CD8-positive, alpha-beta memory T cell (primary cell): Measurements from ENCODE around the gene APOL5. TPM values are rescaled to one million over a fixed set of nuclear protein-coding genes. Genes with fewer than 3 reads are reported as not detected.
"Not testable (repeated sequence)": the region's sequence is repeated elsewhere in the genome, so short reads cannot be mapped to it uniquely, and the experiment has no call there.

Source experiments
- CTCF ChIA-PET: fragments of 350-600 bp; sonication (Branson Sonifier 250); formaldehyde crosslinking; loops from one replicate; lab custom pipeline; 2021; ENCODE audit warnings: antibody characterized with exemption; lab: Charles Lee
- POLR2A ChIA-PET: fragments of 350-600 bp; sonication (Branson Sonifier 250); formaldehyde crosslinking; loops from one replicate; lab custom pipeline; 2021; ENCODE audit warnings: antibody characterized with exemption; lab: Charles Lee
- DNase-seq, 5 donors: peaks; one replicate each; pipeline versions ENCODE4 v3.0.0 to v3.0.0-alpha.2; 2020 to 2022; ENCODE audit warnings: mixed read lengths in 1 of 5
- H3K27ac ChIP-seq: one replicate; pipeline ENCODE4 v1.7.0; 2013; ENCODE audit warnings: low read depth, mild to moderate bottlenecking, low read length, moderate library complexity
- H3K27me3 ChIP-seq: 2 replicates; pipeline ENCODE4 v1.7.0; 2013; ENCODE audit warnings: low read length, mild to moderate bottlenecking; ENCODE audit not compliant: insufficient read depth, poor library complexity, severe bottlenecking
- H3K36me3 ChIP-seq: 2 replicates; pipeline ENCODE4 v1.7.0; 2013; ENCODE audit warnings: mild to moderate bottlenecking, low read length, moderate library complexity; ENCODE audit not compliant: insufficient read depth
- H3K4me1 ChIP-seq: 2 replicates; pipeline ENCODE4 v1.7.0; 2013; ENCODE audit warnings: mild to moderate bottlenecking, low read length, moderate library complexity; ENCODE audit not compliant: insufficient read depth
- H3K4me3 ChIP-seq: 2 replicates; pipeline ENCODE4 v1.7.0; 2013; ENCODE audit warnings: mild to moderate bottlenecking, low read length
- H3K9me3 ChIP-seq: 2 replicates; pipeline ENCODE4 v1.7.0; 2013; ENCODE audit warnings: mild to moderate bottlenecking, low read length
- H3K27ac Mint-ChIP-seq, 8 donors: one replicate each; pipeline ENCODE4 v1.8.0; 2020 to 2021; ENCODE audit warnings: mixed read lengths in 8 of 8, mild to moderate bottlenecking in 6 of 8, inconsistent platforms in 3 of 8, moderate library complexity in 3 of 8
- H3K27me3 Mint-ChIP-seq, 2 donors: one replicate each; pipeline ENCODE4 v1.8.0; 2020 to 2021; ENCODE audit warnings: mixed read lengths in 2 of 2, mild to moderate bottlenecking in 1 of 2, moderate library complexity in 1 of 2
- H3K36me3 Mint-ChIP-seq, 3 donors: one replicate each; pipeline ENCODE4 v1.8.0; 2020 to 2021; ENCODE audit warnings: mixed read lengths in 3 of 3, inconsistent platforms in 1 of 3, mild to moderate bottlenecking in 1 of 3
- H3K4me1 Mint-ChIP-seq, 3 donors: one replicate each; pipeline ENCODE4 v1.8.0; 2020 to 2021; ENCODE audit warnings: mixed read lengths in 3 of 3, inconsistent platforms in 1 of 3, mild to moderate bottlenecking in 1 of 3
- H3K4me3 Mint-ChIP-seq, 7 donors: one replicate each; pipeline ENCODE4 v1.8.0; 2020 to 2021; ENCODE audit warnings: mixed read lengths in 7 of 7, mild to moderate bottlenecking in 6 of 7, moderate library complexity in 4 of 7, inconsistent platforms in 2 of 7
- H3K9me3 Mint-ChIP-seq, 5 donors: one replicate each; pipeline ENCODE4 v1.8.0; 2020 to 2022; ENCODE audit warnings: mixed read lengths in 5 of 5, mild to moderate bottlenecking in 3 of 5, moderate library complexity in 2 of 5, inconsistent platforms in 1 of 5
- polyA plus RNA-seq: library from polyadenylated mRNA; unstranded; fragments of 300-500 nt; fragmentation: Illumina TruSeq; gene quantifications from one replicate; pipeline ENCODE4 v1.2.3, GENCODE V29; 2021
- total RNA-seq, 2 experiments: library from RNA; stranded (reverse); gene quantifications; one replicate each; pipeline ENCODE4 v1.2.3, GENCODE V29; 2021

The APOL5 gene
- total RNA-seq (not detected), polyA plus RNA-seq (not detected)

GRCh38 chr22:35717572-35717971 is at the start of gene APOL5:
Gene APOL5 (plus strand): TSS chr22:35717872. CDS start chr22:35717872, 0 bp downstream.
- Mint-ChIP-seq H3K27me3 (peaks cover 8 to 29% of the 10 kb centered on the region in 2 donors), H3K9me3 (peaks cover 2 to 10% (median 10%) of the 10 kb centered on the region in 5 donors), H3K4me1 (no peaks in the 10 kb centered on the region), H3K36me3 (peaks cover 0 to 20% (median 0%) of the 10 kb centered on the region in 3 donors), H3K27ac (peak within 1 kb of the TSS in 1 of 8 donors; percentile 6), H3K4me3 (no peak within 1 kb of the TSS)
- no peak within 1 kb of the TSS for H3K4me3 ChIP-seq
- no peaks in the 10 kb centered on the region for H3K9me3 ChIP-seq
- ChIA-PET CTCF (no interaction called here), POLR2A (no interaction called here)
- no peak within 1 kb of the TSS for H3K27ac ChIP-seq
- no peaks in the 10 kb centered on the region for H3K4me1 ChIP-seq
- H3K36me3 ChIP-seq: no peaks in the 10 kb centered on the region
- DNase-seq: no peak
- no peaks in the 10 kb centered on the region for H3K27me3 ChIP-seq

- no peak for DNase-seq
- no peak overlapping the region for H3K27ac Mint-ChIP-seq
- no peaks in the 10 kb centered on the region for H3K27me3 Mint-ChIP-seq
- ChIA-PET CTCF (no interaction called here), POLR2A (no interaction called here)
- H3K4me1 ChIP-seq: no peaks in the 10 kb centered on the region
- peaks cover 2 to 21% (median 3%) of the 10 kb centered on the region in 3 donors for H3K36me3 Mint-ChIP-seq
- no peak overlapping the region for H3K4me3 ChIP-seq
- H3K36me3 ChIP-seq: no peaks in the 10 kb centered on the region
- H3K27ac ChIP-seq: no peak overlapping the region
- H3K9me3 Mint-ChIP-seq: peaks cover 0 to 9% (median 7%) of the 10 kb centered on the region in 5 donors
- no peaks in the 10 kb centered on the region for H3K27me3 ChIP-seq
- H3K9me3 ChIP-seq: no peaks in the 10 kb centered on the region
- H3K4me1 Mint-ChIP-seq: no peaks in the 10 kb centered on the region
- H3K4me3 Mint-ChIP-seq: no peak overlapping the region
Measured at GRCh38 chr22:35674335-35674734, 43.3 kb upstream of the APOL5 start.

GRCh38 chr22:35676065-35676464 is 41.6 kb upstream of the APOL5 start:
- H3K4me1 Mint-ChIP-seq, CTCF ChIA-PET, H3K4me3 ChIP-seq, H3K36me3 ChIP-seq, H3K27ac ChIP-seq, H3K27ac Mint-ChIP-seq, POLR2A ChIA-PET, H3K27me3 ChIP-seq, H3K4me1 ChIP-seq, H3K9me3 Mint-ChIP-seq, H3K4me3 Mint-ChIP-seq, DNase-seq, H3K27me3 Mint-ChIP-seq, H3K9me3 ChIP-seq: not testable (repeated sequence)
- H3K36me3 Mint-ChIP-seq: peaks cover 2 to 21% (median 3%) of the 10 kb centered on the region in 3 donors

- ChIA-PET POLR2A (no interaction called here), CTCF (interaction anchor here (1.1 kb wide), 1 partner anchor 12 kb away, joined by 3 read pairs; no protein-coding TSS in a partner anchor)
- H3K9me3 ChIP-seq: no peaks in the 10 kb centered on the region
- no peaks in the 10 kb centered on the region for H3K27me3 ChIP-seq
- no peaks in the 10 kb centered on the region for H3K36me3 ChIP-seq
- Mint-ChIP-seq H3K9me3 (peaks cover 0 to 9% (median 6%) of the 10 kb centered on the region in 5 donors), H3K27ac (peak overlapping the region in 1 of 8 donors; percentile 12), H3K36me3 (peaks cover 2 to 25% (median 3%) of the 10 kb centered on the region in 3 donors), H3K4me3 (no peak overlapping the region), H3K27me3 (peaks cover 0 to 2% of the 10 kb centered on the region in 2 donors), H3K4me1 (peaks cover 0 to 4% (median 2%) of the 10 kb centered on the region in 3 donors)
- DNase-seq: no peak
- no peak overlapping the region for H3K4me3 ChIP-seq
- H3K4me1 ChIP-seq: no peaks in the 10 kb centered on the region
- no peak overlapping the region for H3K27ac ChIP-seq
Measured at GRCh38 chr22:35677460-35678187, 40.0 kb upstream of the APOL5 start.

- Mint-ChIP-seq H3K4me1 (peaks cover 0 to 4% (median 2%) of the 10 kb centered on the region in 3 donors), H3K27ac (peak overlapping the region in 1 of 8 donors; percentile 44), H3K36me3 (peaks cover 2 to 22% (median 3%) of the 10 kb centered on the region in 3 donors), H3K4me3 (no peak overlapping the region), H3K9me3 (peaks cover 0 to 9% (median 6%) of the 10 kb centered on the region in 5 donors), H3K27me3 (peaks cover 2 to 5% of the 10 kb centered on the region in 2 donors)
- no peaks in the 10 kb centered on the region for H3K36me3 ChIP-seq
- ChIA-PET CTCF (no interaction called here), POLR2A (interaction anchor here (0.6 kb wide), 1 partner anchor 68 kb away, joined by 4 read pairs; no protein-coding TSS in a partner anchor)
- H3K4me3 ChIP-seq: no peak overlapping the region
- H3K27ac ChIP-seq: no peak overlapping the region
- H3K4me1 ChIP-seq: no peaks in the 10 kb centered on the region
- DNase-seq: no peak
- H3K27me3 ChIP-seq: no peaks in the 10 kb centered on the region
- H3K9me3 ChIP-seq: no peaks in the 10 kb centered on the region
Measured at GRCh38 chr22:35678836-35679235, 38.8 kb upstream of the APOL5 start.

GRCh38 chr22:35679492-35679891 is 38.2 kb upstream of the APOL5 start:
- peaks cover 2 to 22% (median 3%) of the 10 kb centered on the region in 3 donors for H3K36me3 Mint-ChIP-seq
- H3K9me3 ChIP-seq, H3K4me3 ChIP-seq, H3K4me3 Mint-ChIP-seq, H3K27me3 Mint-ChIP-seq, CTCF ChIA-PET, H3K9me3 Mint-ChIP-seq, H3K36me3 ChIP-seq, DNase-seq, POLR2A ChIA-PET, H3K4me1 ChIP-seq, H3K27me3 ChIP-seq, H3K27ac ChIP-seq, H3K4me1 Mint-ChIP-seq, H3K27ac Mint-ChIP-seq: not testable (repeated sequence)

- no peaks in the 10 kb centered on the region for H3K9me3 Mint-ChIP-seq
- Histone ChIP-seq H3K27ac (no peak overlapping the region), H3K9me3 (no peaks in the 10 kb centered on the region), H3K4me3 (no peak overlapping the region), H3K27me3 (no peaks in the 10 kb centered on the region), H3K36me3 (no peaks in the 10 kb centered on the region), H3K4me1 (no peaks in the 10 kb centered on the region)
- H3K27me3 Mint-ChIP-seq: peaks cover 4 to 6% of the 10 kb centered on the region in 2 donors
- peaks cover 0 to 4% (median 2%) of the 10 kb centered on the region in 3 donors for H3K4me1 Mint-ChIP-seq
- H3K4me3 Mint-ChIP-seq: peak overlapping the region in 1 of 7 donors; percentile 15
- no peak for DNase-seq
- no peak overlapping the region for H3K27ac Mint-ChIP-seq
- ChIA-PET POLR2A (no interaction called here), CTCF (no interaction called here)
- peaks cover 0 to 8% (median 1%) of the 10 kb centered on the region in 3 donors for H3K36me3 Mint-ChIP-seq
Measured at GRCh38 chr22:35681454-35682052, 36.1 kb upstream of the APOL5 start.

GRCh38 chr22:35683560-35683959 is 34.1 kb upstream of the APOL5 start:
- CTCF ChIA-PET: no interaction called here

More at GRCh38 chr22:35683560-35683959, 34.1 kb upstream of the APOL5 start:
- Mint-ChIP-seq H3K36me3 (peaks cover 0 to 4% (median 0%) of the 10 kb centered on the region in 3 donors), H3K27me3 (peaks cover 6 to 8% of the 10 kb centered on the region in 2 donors), H3K4me1 (peaks cover 0 to 4% (median 2%) of the 10 kb centered on the region in 3 donors), H3K27ac (no peak overlapping the region), H3K4me3 (no peak overlapping the region), H3K9me3 (peaks cover 0 to 2% (median 0%) of the 10 kb centered on the region in 5 donors)
- Histone ChIP-seq H3K4me3 (no peak overlapping the region), H3K36me3 (no peaks in the 10 kb centered on the region), H3K27ac (no peak overlapping the region), H3K27me3 (no peaks in the 10 kb centered on the region), H3K4me1 (no peaks in the 10 kb centered on the region), H3K9me3 (no peaks in the 10 kb centered on the region)
- no peak for DNase-seq
- POLR2A ChIA-PET: no interaction called here
